GM19099 (cell line): Measurements from ENCODE around the gene SLC22A23.

Experiments
- POLR2A ChIP-seq: IDR thresholded peaks from 3 replicates; pipeline ENCODE4 v1.6.1; 2011; ENCODE audit warnings: low read depth; ENCODE audit not compliant: insufficient read length; ENCODE audit errors: extremely low read depth

The SLC22A23 gene

DNA sequence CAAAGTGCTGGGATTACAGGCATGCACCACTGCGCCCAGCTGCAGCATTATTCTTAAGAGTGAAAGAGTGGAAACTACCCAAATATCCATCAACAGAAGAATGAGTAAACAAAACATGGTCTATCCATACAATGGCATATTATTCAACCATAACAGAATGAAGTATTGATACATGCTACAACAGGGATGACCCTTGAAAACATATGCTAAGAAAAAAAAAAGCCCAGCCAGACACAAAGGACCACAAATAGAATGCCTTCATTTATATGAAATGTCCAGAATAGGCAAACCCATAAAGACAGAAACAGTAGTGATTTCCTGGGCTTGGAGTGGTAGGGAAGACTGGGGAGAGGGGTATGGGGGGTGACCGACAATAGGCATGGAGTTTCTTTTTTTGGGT, 236.5 kb downstream of the SLC22A23 start:
- TF ChIP-seq POLR2A = no peak
